HepG2 (cell line): Measurements from ENCODE around the gene ADAP2. TPM values are rescaled to one million over a fixed set of nuclear protein-coding genes. Genes with fewer than 3 reads are reported as not detected.

Experiments
- FOSL1 ChIP-seq: sonication (generic); formaldehyde crosslinking; IDR thresholded peaks from 2 replicates; pipeline ENCODE4 v1.9.0; 2021; ENCODE audit warnings: missing genetic modification reagents, borderline replicate concordance
- FOXC1 ChIP-seq: sonication (generic); formaldehyde crosslinking; IDR thresholded peaks from 2 replicates; pipeline ENCODE4 v1.8.0; 2022; ENCODE audit warnings: mild to moderate bottlenecking, missing genetic modification reagents, borderline replicate concordance
- FOXK2 ChIP-seq: fragments of 450-650 bp; IDR thresholded peaks from 2 replicates; pipeline ENCODE4 v1.6.1; 2016
- KAT7 ChIP-seq: IDR thresholded peaks from 2 replicates; pipeline ENCODE4 v1.6.1; 2018; ENCODE audit warnings: borderline replicate concordance, missing compliant biosample characterization
- MYC ChIP-seq: sonication (generic); formaldehyde crosslinking; IDR thresholded peaks from 2 replicates; pipeline ENCODE4 v1.9.0; 2021; ENCODE audit warnings: missing genetic modification reagents, borderline replicate concordance
- NFE2 ChIP-seq: sonication (generic); formaldehyde crosslinking; IDR thresholded peaks from 2 replicates; pipeline ENCODE4 v1.4.0; 2020; ENCODE audit warnings: missing genetic modification reagents
- NONO ChIP-seq, 2 experiments: fragments of 450-650 bp in 1 of 2; sonication (generic) in 1 of 2; formaldehyde crosslinking in 1 of 2; IDR thresholded peaks in 1 of 2; conservative IDR thresholded peaks in 1 of 2; 2 replicates each; pipeline versions ENCODE4 v1.6.1 to v1.8.0; 2017 to 2022; ENCODE audit warnings: mild to moderate bottlenecking in 1 of 2, missing genetic modification reagents in 1 of 2, moderate library complexity in 1 of 2
- NR2C2 ChIP-seq: sonication (generic); formaldehyde crosslinking; IDR thresholded peaks from 2 replicates; pipeline ENCODE4 v1.4.0; 2020; ENCODE audit warnings: missing genetic modification reagents, mild to moderate bottlenecking, moderate library complexity, borderline replicate concordance
- POLR2A ChIP-seq, 2 experiments: IDR thresholded peaks; 2 replicates each; pipeline ENCODE4 v1.6.1; 2011; ENCODE audit warnings: low read depth in 2 of 2, low read length in 2 of 2, mild to moderate bottlenecking in 1 of 2, moderate library complexity in 1 of 2; ENCODE audit not compliant: insufficient read depth in 1 of 2
- ZBTB1 ChIP-seq: sonication (generic); formaldehyde crosslinking; IDR thresholded peaks from 2 replicates; pipeline ENCODE4 v1.4.0; 2020; ENCODE audit warnings: missing genetic modification reagents, borderline replicate concordance
- ZNF629 ChIP-seq: sonication (generic); formaldehyde crosslinking; conservative IDR thresholded peaks from 2 replicates; pipeline ENCODE4 v1.5.0; 2020; ENCODE audit warnings: missing genetic modification reagents
- ZNF782 ChIP-seq: sonication (generic); formaldehyde crosslinking; IDR thresholded peaks from 2 replicates; pipeline ENCODE4 v1.4.0; 2020; ENCODE audit warnings: missing genetic modification reagents, mild to moderate bottlenecking, borderline replicate concordance
- polyA plus RNA-seq, 8 experiments: library from polyadenylated mRNA; depleted of rRNA in 3 of 8; stranded (reverse) in 7 of 8; unstranded in 1 of 8; fragments of >200 nt; fragmentation: Illumina TruSeq in 4 of 8; extraction: Trizol in 4 of 8; gene quantifications; 2 replicates each; pipeline versions ENCODE4 v1.2.1 to v1.2.3, GENCODE V29; 2011 to 2016; ENCODE audit warnings: low read depth in 4 of 8, missing spikeins in 1 of 8, mixed read lengths in 1 of 8; ENCODE audit not compliant: insufficient read depth in 1 of 8
- total RNA-seq, 5 experiments: library from RNA; depleted of rRNA; stranded (reverse); fragments of >200 nt; fragmentation: Illumina TruSeq; extraction: Trizol; gene quantifications; 2 replicates each; pipeline ENCODE4 v1.2.3, GENCODE V29; 2016; ENCODE audit warnings: low read depth in 1 of 5
- TF ChIP-seq, protein P1 (sequence below), 2 experiments: fragments of 450-650 bp in 1 of 2; sonication (generic) in 1 of 2; formaldehyde crosslinking; IDR thresholded peaks; 2 replicates each; pipeline versions ENCODE4 v1.5.0 to v1.8.0; 2020 to 2022; ENCODE audit warnings: mild to moderate bottlenecking in 1 of 2, missing genetic modification reagents in 1 of 2
- TF ChIP-seq, protein P2 (sequence below): sonication (generic); formaldehyde crosslinking; conservative IDR thresholded peaks from 2 replicates; pipeline ENCODE4 v1.4.0; 2020; ENCODE audit warnings: missing genetic modification reagents
- TF ChIP-seq, protein P3 (sequence below): sonication (generic); formaldehyde crosslinking; IDR thresholded peaks from 2 replicates; pipeline ENCODE4 v1.5.0; 2020; ENCODE audit warnings: missing genetic modification reagents
- TF ChIP-seq, protein P4 (sequence below): sonication (generic); formaldehyde crosslinking; IDR thresholded peaks from 2 replicates; pipeline ENCODE4; 2020; ENCODE audit warnings: missing genetic modification reagents, mild to moderate bottlenecking, borderline replicate concordance
- TF ChIP-seq, protein P5 (sequence below): sonication (generic); formaldehyde crosslinking; IDR thresholded peaks from 2 replicates; pipeline ENCODE4 v1.5.1; 2020; ENCODE audit warnings: missing genetic modification reagents, mild to moderate bottlenecking, borderline replicate concordance
- TF ChIP-seq, protein P6 (sequence below): sonication (generic); formaldehyde crosslinking; IDR thresholded peaks from 2 replicates; pipeline ENCODE4 v1.8.0; 2022; ENCODE audit warnings: missing genetic modification reagents, low read depth, mild to moderate bottlenecking, borderline replicate concordance

Gene ADAP2
- total and polyA plus RNA-seq, 2 of the 13 experiments (the other 11 are each of a cell fraction or from before 2014, with no cell fraction given), result 0.51 to 0.70 TPM

DNA sequence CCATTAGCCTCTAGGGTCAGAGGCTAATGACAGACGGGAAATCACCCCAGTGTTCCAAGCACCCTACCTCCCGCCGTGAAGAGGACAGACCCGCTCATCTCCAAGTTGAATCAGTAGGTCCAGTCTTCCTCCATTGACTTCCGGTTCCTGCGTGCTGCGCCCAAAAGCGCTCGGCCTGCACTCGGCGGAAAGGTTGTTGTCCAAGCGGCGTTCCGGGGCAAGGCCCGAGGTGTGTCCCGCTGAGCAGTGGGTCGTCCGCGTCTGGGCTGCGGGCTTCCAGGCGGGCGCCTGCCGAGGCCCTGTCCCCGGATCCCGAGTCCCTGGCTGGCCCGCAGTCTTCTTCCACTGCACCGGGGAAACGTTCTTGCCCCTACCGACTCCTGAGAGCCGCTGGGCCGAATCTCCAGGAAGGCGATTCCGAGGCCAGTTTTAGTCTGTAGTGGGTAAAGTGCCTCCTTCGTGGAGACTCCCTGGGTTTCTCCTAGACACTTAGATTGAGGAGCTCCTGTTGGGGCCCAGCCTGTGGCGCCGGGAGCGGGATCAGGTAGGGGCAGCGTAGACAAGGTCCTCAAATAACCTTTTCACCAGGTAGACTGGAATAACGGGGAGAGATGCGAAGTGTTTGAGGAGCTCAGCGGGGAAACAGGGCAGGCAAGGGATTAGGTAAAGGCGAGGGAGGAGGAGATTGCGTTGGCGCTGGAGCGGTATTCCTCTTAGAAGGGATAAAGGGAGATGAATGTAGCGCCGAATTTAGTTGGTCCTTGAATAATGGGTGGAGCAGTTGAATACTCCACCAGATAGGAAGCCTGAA, 15.4 kb upstream of the ADAP2 start, which contains the start of gene TEFM (continued):
- TF ChIP-seq, protein P1, sequence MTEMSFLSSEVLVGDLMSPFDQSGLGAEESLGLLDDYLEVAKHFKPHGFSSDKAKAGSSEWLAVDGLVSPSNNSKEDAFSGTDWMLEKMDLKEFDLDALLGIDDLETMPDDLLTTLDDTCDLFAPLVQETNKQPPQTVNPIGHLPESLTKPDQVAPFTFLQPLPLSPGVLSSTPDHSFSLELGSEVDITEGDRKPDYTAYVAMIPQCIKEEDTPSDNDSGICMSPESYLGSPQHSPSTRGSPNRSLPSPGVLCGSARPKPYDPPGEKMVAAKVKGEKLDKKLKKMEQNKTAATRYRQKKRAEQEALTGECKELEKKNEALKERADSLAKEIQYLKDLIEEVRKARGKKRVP (CRISPR knock-in tag; IDR thresholded peaks at IDR 0.05), result peak in 1 of 2 experiments; percentile 71; a peak in 1 of 4 replicates
- TF ChIP-seq NR2C2 (CRISPR knock-in tag), result peak; percentile 88
- TF ChIP-seq MYC (CRISPR knock-in tag), result peak; percentile 88
- peak; percentile 87; the same call in 1 of the 2 replicates for TF ChIP-seq FOXC1
- TF ChIP-seq ZNF629 (CRISPR knock-in tag), result peak; percentile 76
- no peak for TF ChIP-seq NFE2 (CRISPR knock-in tag)
- peak; percentile 36; the same call in 1 of the 2 replicates for TF ChIP-seq FOSL1 (CRISPR knock-in tag)
- TF ChIP-seq, protein P2, sequence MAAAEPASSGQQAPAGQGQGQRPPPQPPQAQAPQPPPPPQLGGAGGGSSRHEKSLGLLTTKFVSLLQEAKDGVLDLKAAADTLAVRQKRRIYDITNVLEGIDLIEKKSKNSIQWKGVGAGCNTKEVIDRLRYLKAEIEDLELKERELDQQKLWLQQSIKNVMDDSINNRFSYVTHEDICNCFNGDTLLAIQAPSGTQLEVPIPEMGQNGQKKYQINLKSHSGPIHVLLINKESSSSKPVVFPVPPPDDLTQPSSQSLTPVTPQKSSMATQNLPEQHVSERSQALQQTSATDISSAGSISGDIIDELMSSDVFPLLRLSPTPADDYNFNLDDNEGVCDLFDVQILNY, result peak; percentile 79
- TF ChIP-seq FOXK2, result peak; percentile 46; the same call in 1 of the 2 replicates
- peak; percentile 92 for TF ChIP-seq ZNF782
- TF ChIP-seq POLR2A (IDR thresholded peaks at IDR 0.05; ENCODE audit: insufficient read depth in 1 of 2, low read depth in 2 of 2, low read length in 2 of 2), result peak; percentile 84 to 88
- no peak for TF ChIP-seq NONO (IDR thresholded peaks at IDR 0.05)
- TF ChIP-seq NONO (CRISPR knock-in tag; conservative IDR thresholded peaks at IDR 0.05), result peak; percentile 99
- TF ChIP-seq, protein P3, sequence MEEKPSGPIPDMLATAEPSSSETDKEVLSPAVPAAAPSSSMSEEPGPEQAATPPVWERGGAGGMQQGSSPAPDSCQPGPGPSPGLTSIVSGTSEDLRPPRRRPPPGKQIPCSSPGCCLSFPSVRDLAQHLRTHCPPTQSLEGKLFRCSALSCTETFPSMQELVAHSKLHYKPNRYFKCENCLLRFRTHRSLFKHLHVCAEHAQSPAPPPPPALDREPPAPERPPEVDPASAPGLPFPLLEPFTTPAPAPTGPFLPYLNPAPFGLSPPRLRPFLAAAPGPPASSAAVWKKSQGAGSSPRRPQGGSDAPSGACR (CRISPR knock-in tag), result peak; percentile 51; the same call in 1 of the 2 replicates
- TF ChIP-seq, protein P4, sequence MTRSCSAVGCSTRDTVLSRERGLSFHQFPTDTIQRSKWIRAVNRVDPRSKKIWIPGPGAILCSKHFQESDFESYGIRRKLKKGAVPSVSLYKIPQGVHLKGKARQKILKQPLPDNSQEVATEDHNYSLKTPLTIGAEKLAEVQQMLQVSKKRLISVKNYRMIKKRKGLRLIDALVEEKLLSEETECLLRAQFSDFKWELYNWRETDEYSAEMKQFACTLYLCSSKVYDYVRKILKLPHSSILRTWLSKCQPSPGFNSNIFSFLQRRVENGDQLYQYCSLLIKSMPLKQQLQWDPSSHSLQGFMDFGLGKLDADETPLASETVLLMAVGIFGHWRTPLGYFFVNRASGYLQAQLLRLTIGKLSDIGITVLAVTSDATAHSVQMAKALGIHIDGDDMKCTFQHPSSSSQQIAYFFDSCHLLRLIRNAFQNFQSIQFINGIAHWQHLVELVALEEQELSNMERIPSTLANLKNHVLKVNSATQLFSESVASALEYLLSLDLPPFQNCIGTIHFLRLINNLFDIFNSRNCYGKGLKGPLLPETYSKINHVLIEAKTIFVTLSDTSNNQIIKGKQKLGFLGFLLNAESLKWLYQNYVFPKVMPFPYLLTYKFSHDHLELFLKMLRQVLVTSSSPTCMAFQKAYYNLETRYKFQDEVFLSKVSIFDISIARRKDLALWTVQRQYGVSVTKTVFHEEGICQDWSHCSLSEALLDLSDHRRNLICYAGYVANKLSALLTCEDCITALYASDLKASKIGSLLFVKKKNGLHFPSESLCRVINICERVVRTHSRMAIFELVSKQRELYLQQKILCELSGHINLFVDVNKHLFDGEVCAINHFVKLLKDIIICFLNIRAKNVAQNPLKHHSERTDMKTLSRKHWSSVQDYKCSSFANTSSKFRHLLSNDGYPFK (CRISPR knock-in tag), result peak; percentile 95
- TF ChIP-seq ZBTB1, result no peak
- TF ChIP-seq, protein P5, sequence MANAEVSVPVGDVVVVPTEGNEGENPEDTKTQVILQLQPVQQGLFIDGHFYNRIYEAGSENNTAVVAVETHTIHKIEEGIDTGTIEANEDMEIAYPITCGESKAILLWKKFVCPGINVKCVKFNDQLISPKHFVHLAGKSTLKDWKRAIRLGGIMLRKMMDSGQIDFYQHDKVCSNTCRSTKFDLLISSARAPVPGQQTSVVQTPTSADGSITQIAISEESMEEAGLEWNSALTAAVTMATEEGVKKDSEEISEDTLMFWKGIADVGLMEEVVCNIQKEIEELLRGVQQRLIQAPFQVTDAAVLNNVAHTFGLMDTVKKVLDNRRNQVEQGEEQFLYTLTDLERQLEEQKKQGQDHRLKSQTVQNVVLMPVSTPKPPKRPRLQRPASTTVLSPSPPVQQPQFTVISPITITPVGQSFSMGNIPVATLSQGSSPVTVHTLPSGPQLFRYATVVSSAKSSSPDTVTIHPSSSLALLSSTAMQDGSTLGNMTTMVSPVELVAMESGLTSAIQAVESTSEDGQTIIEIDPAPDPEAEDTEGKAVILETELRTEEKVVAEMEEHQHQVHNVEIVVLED, result peak; percentile 81; the same call in 1 of the 2 replicates
- peak; percentile 99 for TF ChIP-seq KAT7 (CRISPR knock-in tag)
- TF ChIP-seq, protein P6, sequence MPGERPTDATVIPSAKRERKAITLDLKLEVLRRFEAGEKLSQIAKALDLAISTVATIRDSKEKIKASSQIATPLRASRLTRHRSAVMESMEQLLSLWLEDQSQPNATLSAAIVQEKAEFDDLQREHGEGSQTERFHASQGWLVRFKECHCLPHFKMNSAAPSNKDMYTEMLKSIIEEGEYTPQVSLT, result no peak
